LNCAP (cell line): ENCODE data around the gene SLC22A23.

Experiments used
- TF ChIP-seq, protein P1 (sequence below): fragments of 450-650 bp; IDR thresholded peaks from 2 replicates; pipeline ENCODE4 v1.5.1; 2017; ENCODE audit warnings: mild to moderate bottlenecking

SLC22A23 gene

DNA sequence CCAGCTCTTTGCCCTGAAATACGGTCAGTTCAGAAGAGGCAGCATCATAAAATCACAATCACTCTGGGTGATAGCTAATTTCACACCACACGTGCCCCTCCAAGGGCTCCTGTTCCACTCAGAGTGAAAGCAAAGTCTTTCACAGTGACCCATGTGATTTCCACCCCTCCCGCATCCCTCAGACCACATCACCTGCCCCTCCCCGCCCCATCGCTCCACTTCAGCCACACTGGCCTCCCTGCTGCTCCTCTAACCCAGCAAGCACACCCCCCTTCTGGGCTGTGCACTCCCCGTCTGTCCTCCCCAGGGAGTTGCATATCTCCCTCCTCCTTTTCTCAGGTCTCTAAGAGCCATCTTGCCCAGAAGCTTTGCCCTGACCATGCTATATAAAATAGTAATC lies 123.6 kb downstream of the SLC22A23 start:
- TF ChIP-seq, protein P1, sequence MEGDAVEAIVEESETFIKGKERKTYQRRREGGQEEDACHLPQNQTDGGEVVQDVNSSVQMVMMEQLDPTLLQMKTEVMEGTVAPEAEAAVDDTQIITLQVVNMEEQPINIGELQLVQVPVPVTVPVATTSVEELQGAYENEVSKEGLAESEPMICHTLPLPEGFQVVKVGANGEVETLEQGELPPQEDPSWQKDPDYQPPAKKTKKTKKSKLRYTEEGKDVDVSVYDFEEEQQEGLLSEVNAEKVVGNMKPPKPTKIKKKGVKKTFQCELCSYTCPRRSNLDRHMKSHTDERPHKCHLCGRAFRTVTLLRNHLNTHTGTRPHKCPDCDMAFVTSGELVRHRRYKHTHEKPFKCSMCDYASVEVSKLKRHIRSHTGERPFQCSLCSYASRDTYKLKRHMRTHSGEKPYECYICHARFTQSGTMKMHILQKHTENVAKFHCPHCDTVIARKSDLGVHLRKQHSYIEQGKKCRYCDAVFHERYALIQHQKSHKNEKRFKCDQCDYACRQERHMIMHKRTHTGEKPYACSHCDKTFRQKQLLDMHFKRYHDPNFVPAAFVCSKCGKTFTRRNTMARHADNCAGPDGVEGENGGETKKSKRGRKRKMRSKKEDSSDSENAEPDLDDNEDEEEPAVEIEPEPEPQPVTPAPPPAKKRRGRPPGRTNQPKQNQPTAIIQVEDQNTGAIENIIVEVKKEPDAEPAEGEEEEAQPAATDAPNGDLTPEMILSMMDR: no peak

- TF ChIP-seq, protein P1: no peak
Observed at GRCh38 chr6:3331971-3332370, 124.9 kb downstream of the SLC22A23 start.

- TF ChIP-seq, protein P1: no peak
Observed at GRCh38 chr6:3331494-3331893, 125.4 kb downstream of the SLC22A23 start.

DNA sequence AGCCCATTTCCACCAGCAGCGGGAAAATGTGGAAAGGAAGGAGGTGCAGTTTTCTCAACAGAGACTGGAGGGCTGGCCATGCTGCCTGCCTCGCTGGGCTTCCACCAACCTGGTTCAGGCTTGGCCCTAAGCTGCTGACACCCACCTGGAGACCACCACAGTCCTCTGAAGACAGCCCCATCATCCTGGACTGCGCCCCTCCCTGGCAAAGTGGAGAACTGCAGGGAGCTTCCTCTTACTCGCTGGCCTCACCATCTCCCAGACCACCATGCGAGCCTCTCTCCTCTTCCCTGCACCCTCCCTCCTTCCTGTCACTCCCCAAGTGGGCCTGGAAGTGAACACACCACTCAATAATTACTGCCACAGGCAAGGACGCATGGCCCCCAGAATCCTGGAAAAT lies 126.7 kb downstream of the SLC22A23 start:
- TF ChIP-seq, protein P1: no peak

- TF ChIP-seq, protein P1: no peak
Observed at GRCh38 chr6:3329393-3330051, 127.3 kb downstream of the SLC22A23 start.

GRCh38 chr6:3328796-3329195 lies 128.1 kb downstream of the SLC22A23 start:
- TF ChIP-seq, protein P1: no peak

- TF ChIP-seq, protein P1: no peak
Observed at GRCh38 chr6:3328145-3328544, 128.7 kb downstream of the SLC22A23 start.

DNA sequence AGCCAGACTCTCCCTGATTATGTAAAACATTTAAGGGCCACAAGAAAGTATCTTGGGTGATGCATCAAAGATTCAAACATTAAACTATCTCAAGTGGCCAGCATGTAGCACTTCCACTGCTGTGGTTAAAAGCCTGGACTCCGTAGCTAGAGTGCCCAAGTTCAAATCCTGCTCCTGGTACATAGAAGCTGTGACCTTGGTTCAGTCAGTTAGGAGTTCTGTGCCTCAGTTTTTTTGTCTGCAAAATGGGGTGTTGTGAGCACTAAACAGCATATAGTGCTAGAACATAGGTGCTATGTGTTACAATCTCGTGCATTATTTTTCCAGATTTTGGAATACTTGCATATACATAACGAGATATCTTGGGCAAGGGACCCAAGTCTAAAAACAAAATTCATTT lies 129.4 kb downstream of the SLC22A23 start:
- TF ChIP-seq, protein P1: no peak
